AG04450 (cell line): ENCODE data around the gene MORC4. TPM values are rescaled to one million over a fixed set of nuclear protein-coding genes. Genes with fewer than 3 reads are reported as not detected.

Experiments used
- CTCF ChIA-PET: fragments of 300-600, 350-600 bp; formaldehyde crosslinking; extraction: SDS; loops from one replicate; lab custom pipeline; 2022; ENCODE audit warnings: antibody characterized with exemption, inconsistent platforms; lab: Charles Lee
- POLR2A ChIA-PET: fragments of 350-600 bp; formaldehyde crosslinking; extraction: SDS; loops from one replicate; lab custom pipeline; 2021; ENCODE audit warnings: antibody characterized with exemption, inconsistent platforms; lab: Yijun Ruan, JAX
- DNase-seq: peaks from one replicate; pipeline ENCODE4 v3.0.0-alpha.2; 2011; ENCODE audit warnings: low read depth, low spot score
- H3K27ac ChIP-seq: one replicate; pipeline ENCODE4 v1.5.1; 2012; ENCODE audit warnings: low read depth, low read length, control low read depth
- H3K27me3 ChIP-seq: one replicate; pipeline ENCODE4 v1.6.0; 2012; ENCODE audit warnings: low read length; ENCODE audit not compliant: control insufficient read depth, insufficient read depth
- H3K4me3 ChIP-seq: 2 replicates; pipeline ENCODE4 v1.5.1; 2011; ENCODE audit warnings: mild to moderate bottlenecking, low read depth, low read length, control low read depth
- H3K9me3 ChIP-seq: 2 replicates; pipeline ENCODE4 v1.5.1; 2012; ENCODE audit warnings: low read length; ENCODE audit not compliant: control insufficient read depth, insufficient read depth
- CTCF ChIP-seq: IDR thresholded peaks from 2 replicates; pipeline ENCODE4 v1.5.1; 2011; ENCODE audit warnings: low read depth, low read length, control low read depth, inconsistent platforms
- polyA plus RNA-seq: library from polyadenylated mRNA; depleted of rRNA; stranded (reverse); fragments of >200 nt; gene quantifications from 2 replicates; pipeline ENCODE4 v1.2.3, GENCODE V29; 2011

The MORC4 gene
- polyA plus RNA-seq, 1 experiment = 36.0 TPM

GRCh38 chrX:106921637-106922036 is 78.4 kb downstream of the MORC4 start:
- no peaks in the 10 kb centered on the region for H3K27me3 ChIP-seq
- POLR2A ChIA-PET = no interaction called here
- CTCF ChIA-PET = no interaction called here
- DNase-seq = no peak
- no peaks in the 10 kb centered on the region for H3K9me3 ChIP-seq
- no peak overlapping the region for H3K4me3 ChIP-seq
- H3K27ac ChIP-seq = no peak overlapping the region
- TF ChIP-seq CTCF = no peak

- Histone ChIP-seq H3K4me3 (no peak within 1 kb of the TSS), H3K9me3 (no peaks in the 10 kb centered on the region), H3K27ac (no peak within 1 kb of the TSS), H3K27me3 (no peaks in the 10 kb centered on the region)
- DNase-seq = no peak
- no peak for TF ChIP-seq CTCF
- ChIA-PET POLR2A (no interaction called here), CTCF (no interaction called here)
Observed at GRCh38 chrX:106919932-106920452, 80.0 kb downstream of the MORC4 start, which contains the start of gene CLDN2. TSS of gene CLDN2 (plus strand) at chrX:106920402. CDS start at chrX:106928229, 7,827 bp downstream.

GRCh38 chrX:106917830-106918500 is 82.0 kb downstream of the MORC4 start:
- DNase-seq = no peak
- TF ChIP-seq CTCF = no peak
- no peak overlapping the region for H3K4me3 ChIP-seq
- no peak overlapping the region for H3K27ac ChIP-seq
- H3K27me3 ChIP-seq = no peaks in the 10 kb centered on the region
- H3K9me3 ChIP-seq = no peaks in the 10 kb centered on the region
- POLR2A ChIA-PET = no interaction called here
- CTCF ChIA-PET = interaction anchor here (0.8 kb wide), 1 partner anchor 24 kb away, joined by 3 read pairs; no protein-coding TSS in a partner anchor

- ChIA-PET POLR2A (no interaction called here), CTCF (interaction anchor here (1.1 kb wide), 1 partner anchor 15 kb away, joined by 6 read pairs; no protein-coding TSS in a partner anchor)
- Histone ChIP-seq H3K4me3 (no peak overlapping the region), H3K27ac (no peak overlapping the region), H3K9me3 (no peaks in the 10 kb centered on the region), H3K27me3 (no peaks in the 10 kb centered on the region)
- DNase-seq = no peak
- no peak for TF ChIP-seq CTCF
Observed at GRCh38 chrX:106912864-106913263, 87.1 kb downstream of the MORC4 start.

- no peak overlapping the region for H3K27ac ChIP-seq
- TF ChIP-seq CTCF = no peak
- POLR2A ChIA-PET = no interaction called here
- no peak for DNase-seq
- H3K27me3 ChIP-seq = no peaks in the 10 kb centered on the region
- H3K4me3 ChIP-seq = no peak overlapping the region
- CTCF ChIA-PET = no interaction called here
- no peaks in the 10 kb centered on the region for H3K9me3 ChIP-seq
Observed at GRCh38 chrX:106906361-106906760, 93.7 kb downstream of the MORC4 start.
